PC-9 (cell line): ENCODE data around the gene SRL. TPM values are rescaled to one million over a fixed set of nuclear protein-coding genes. Genes with fewer than 3 reads are reported as not detected.

Experiments used
- BruUV-seq: library from RNA; stranded (reverse); fragments of 400-500 nt; replicated peaks from 2 replicates; lab custom pipeline; 2021; lab: Mats Ljungman, UMichigan
- CTCF ChIA-PET: fragments of 300-600 bp; sonication (Branson Sonifier 250); formaldehyde crosslinking; loops from one replicate; lab custom pipeline; 2022; ENCODE audit warnings: antibody characterized with exemption; lab: Charles Lee
- POLR2A ChIA-PET: fragments of 300-600 bp; sonication (Branson Sonifier 250); formaldehyde crosslinking; loops from one replicate; lab custom pipeline; 2022; ENCODE audit warnings: antibody characterized with exemption; ENCODE audit not compliant: unreplicated experiment; lab: Charles Lee
- DNase-seq, 2 experiments: peaks; one replicate each; pipeline versions ENCODE4 v3.0.0 to v3.0.0-alpha.2; 2015 to 2022; ENCODE audit warnings: mixed read lengths in 1 of 2
- H2AFZ ChIP-seq: fragments of 200-600 bp; sonication (generic); 2 replicates; pipeline ENCODE4 v1.8.1; 2017; ENCODE audit warnings: antibody characterized with exemption
- H3F3A ChIP-seq: fragments of 200-600 bp; sonication (generic); 2 replicates; pipeline ENCODE4 v1.8.1; 2017; ENCODE audit warnings: antibody characterized with exemption, mild to moderate bottlenecking, low read depth; ENCODE audit not compliant: insufficient read depth
- H3K27ac ChIP-seq: fragments of 200-600 bp; sonication (generic); 2 replicates; pipeline ENCODE4 v1.6.1; 2016; ENCODE audit warnings: mixed run types
- H3K27me3 ChIP-seq: fragments of 200-600 bp; sonication (generic); 2 replicates; pipeline ENCODE4 v1.6.1; 2016; ENCODE audit warnings: low read depth, mixed run types; ENCODE audit not compliant: insufficient read depth
- H3K36me3 ChIP-seq: fragments of 200-600 bp; sonication (generic); 2 replicates; pipeline ENCODE4 v1.6.1; 2016; ENCODE audit warnings: low read depth, mixed run types
- H3K4me1 ChIP-seq: fragments of 200-600 bp; sonication (generic); replicated peaks from 2 replicates; pipeline ENCODE4 v1.6.1; 2016; ENCODE audit warnings: mixed run types; ENCODE audit not compliant: insufficient read depth
- H3K4me2 ChIP-seq: fragments of 200-600 bp; sonication (generic); 2 replicates; pipeline ENCODE4 v1.6.1; 2017; ENCODE audit warnings: mixed run types
- H3K4me3 ChIP-seq: fragments of 200-600 bp; sonication (generic); 2 replicates; pipeline ENCODE4 v1.6.1; 2016; ENCODE audit warnings: mixed run types
- H3K79me2 ChIP-seq: fragments of 200-600 bp; sonication (generic); 2 replicates; pipeline ENCODE4 v1.6.1; 2017; ENCODE audit warnings: low read depth, mixed run types
- H3K9me2 ChIP-seq: fragments of 200-600 bp; sonication (generic); 2 replicates; pipeline ENCODE4 v1.8.1; 2017; ENCODE audit warnings: mild to moderate bottlenecking; ENCODE audit not compliant: insufficient read depth
- H3K9me3 ChIP-seq: fragments of 200-600 bp; sonication (generic); 2 replicates; pipeline ENCODE4 v1.8.1; 2016; ENCODE audit warnings: low read depth; ENCODE audit not compliant: insufficient read depth
- H4K20me1 ChIP-seq: fragments of 200-600 bp; sonication (generic); 2 replicates; pipeline ENCODE4 v1.8.1; 2017; ENCODE audit not compliant: insufficient read depth
- CTCF ChIP-seq: fragments of 200-600 bp; sonication (generic); conservative IDR thresholded peaks from 2 replicates; pipeline ENCODE4 v1.6.1; 2017; ENCODE audit warnings: mixed run types, antibody characterized with exemption, mild to moderate bottlenecking, moderate library complexity
- EZH2 ChIP-seq: fragments of 200-600 bp; sonication (generic); IDR thresholded peaks from 2 replicates; pipeline ENCODE4 v1.8.0; 2017; ENCODE audit warnings: antibody characterized with exemption, low read depth
- intact Hi-C: fragments of 100-400 bp; cut with micrococcal nuclease; formaldehyde crosslinking; loops from one replicate; pipeline ENCODE4 v1.10.0; 2022; ENCODE audit not compliant: unreplicated experiment
- total RNA-seq: library from RNA; stranded (reverse); gene quantifications from 2 replicates; pipeline ENCODE4 v1.2.3, GENCODE V29; 2021

The SRL gene
- total RNA-seq, 1 experiment from 2014 or later, result not detected

GRCh38 chr16:4247460-4247784, 5.5 kb upstream of the SRL start:
- no TSS peak for BruUV-seq
- H3K4me3 ChIP-seq, result no peak overlapping the region
- TF ChIP-seq CTCF (no peak), EZH2 (no peak)
- H3K27ac ChIP-seq, result no peak overlapping the region
- peaks cover 10% of the 10 kb centered on the region; the same call in 1 of the 2 replicates for H3F3A ChIP-seq
- no peaks in the 10 kb centered on the region for H3K9me3 ChIP-seq
- no peaks in the 10 kb centered on the region for H3K36me3 ChIP-seq
- no peak for DNase-seq
- intact Hi-C loops, result no loop called here
- H2AFZ ChIP-seq, result no peak overlapping the region
- ChIA-PET POLR2A (no interaction called here), CTCF (no interaction called here)
- H3K4me1 ChIP-seq, result no peaks in the 10 kb centered on the region
- H3K27me3 ChIP-seq, result no peaks in the 10 kb centered on the region
- H3K4me2 ChIP-seq, result no peak overlapping the region
- no peaks in the 10 kb centered on the region for H3K79me2 ChIP-seq
- no peaks in the 10 kb centered on the region for H3K9me2 ChIP-seq
- no peaks in the 10 kb centered on the region for H4K20me1 ChIP-seq

GRCh38 chr16:4246777-4247459, 5.0 kb upstream of the SRL start:
- H2AFZ ChIP-seq, result no peak overlapping the region
- DNase-seq, result peak in 1 of 2 experiments; percentile 4
- H3K4me1 ChIP-seq, result no peaks in the 10 kb centered on the region
- no peaks in the 10 kb centered on the region for H3K36me3 ChIP-seq
- BruUV-seq, result no TSS peak
- H3F3A ChIP-seq, result peaks cover 5% of the 10 kb centered on the region; the same call in 1 of the 2 replicates
- H3K9me2 ChIP-seq, result no peaks in the 10 kb centered on the region
- intact Hi-C loops, result no loop called here
- no peaks in the 10 kb centered on the region for H3K79me2 ChIP-seq
- no peaks in the 10 kb centered on the region for H4K20me1 ChIP-seq
- H3K27me3 ChIP-seq, result no peaks in the 10 kb centered on the region
- TF ChIP-seq CTCF (no peak), EZH2 (no peak)
- no peaks in the 10 kb centered on the region for H3K9me3 ChIP-seq
- no peak overlapping the region for H3K4me3 ChIP-seq
- POLR2A ChIA-PET, result interaction anchor here (0.6 kb wide), 1 partner anchor 10 kb away, joined by 3 read pairs; no protein-coding TSS in a partner anchor
- no peak overlapping the region for H3K27ac ChIP-seq
- no peak overlapping the region for H3K4me2 ChIP-seq
- CTCF ChIA-PET, result no interaction called here

- Histone ChIP-seq H3K9me3 (no peaks in the 10 kb centered on the region), H3K4me1 (no peaks in the 10 kb centered on the region), H3K27ac (no peak overlapping the region), H3K36me3 (no peaks in the 10 kb centered on the region), H3F3A (peaks cover 5% of the 10 kb centered on the region; the same call in 1 of the 2 replicates), H3K79me2 (no peaks in the 10 kb centered on the region), H3K4me2 (no peak overlapping the region), H3K27me3 (no peaks in the 10 kb centered on the region), H4K20me1 (no peaks in the 10 kb centered on the region), H2AFZ (no peak overlapping the region), H3K9me2 (no peaks in the 10 kb centered on the region), H3K4me3 (no peak overlapping the region)
- DNase-seq, result peak in 1 of 2 experiments; percentile 5
- TF ChIP-seq CTCF (no peak), EZH2 (no peak)
- ChIA-PET CTCF (no interaction called here), POLR2A (interaction anchor here (0.6 kb wide), 1 partner anchor 124 kb away, joined by 3 read pairs; no protein-coding TSS in a partner anchor)
- BruUV-seq, result no TSS peak
- intact Hi-C loops, result no loop called here
These were observed 3.4 kb upstream of the SRL start for GRCh38 chr16:4245077-4245791.
